ENCODE results near the gene STAC2.

DNA sequence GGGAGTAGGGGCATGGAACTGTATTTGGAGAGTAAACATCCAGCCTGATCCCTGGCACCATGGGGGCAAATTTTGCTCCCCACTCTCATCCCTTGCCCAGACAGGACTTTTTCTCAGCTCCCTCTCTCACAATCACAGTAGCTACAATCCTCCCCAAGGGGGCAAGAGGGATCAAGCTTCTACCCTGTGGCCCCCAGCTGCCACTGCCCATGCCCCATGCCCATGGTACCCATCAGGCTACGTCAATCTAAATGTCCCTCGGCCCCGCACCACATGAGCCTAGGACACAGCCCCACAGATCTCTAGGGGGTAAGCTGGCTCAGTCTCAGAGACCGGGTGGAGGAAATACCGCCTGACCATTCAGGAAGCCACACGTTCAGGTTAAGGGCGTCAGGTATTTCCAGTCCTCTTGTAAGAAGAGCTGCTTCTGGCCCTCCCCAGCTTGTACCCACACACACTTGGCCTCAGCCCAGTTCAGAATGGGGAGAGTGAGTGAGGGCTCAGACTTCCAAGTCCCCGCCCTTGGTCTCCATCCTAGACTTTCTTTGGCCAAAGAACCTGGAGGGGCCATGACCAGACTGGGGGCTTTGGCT is 30.1 kb downstream of the STAC2 start:
- TF ChIP-seq, protein P1, sequence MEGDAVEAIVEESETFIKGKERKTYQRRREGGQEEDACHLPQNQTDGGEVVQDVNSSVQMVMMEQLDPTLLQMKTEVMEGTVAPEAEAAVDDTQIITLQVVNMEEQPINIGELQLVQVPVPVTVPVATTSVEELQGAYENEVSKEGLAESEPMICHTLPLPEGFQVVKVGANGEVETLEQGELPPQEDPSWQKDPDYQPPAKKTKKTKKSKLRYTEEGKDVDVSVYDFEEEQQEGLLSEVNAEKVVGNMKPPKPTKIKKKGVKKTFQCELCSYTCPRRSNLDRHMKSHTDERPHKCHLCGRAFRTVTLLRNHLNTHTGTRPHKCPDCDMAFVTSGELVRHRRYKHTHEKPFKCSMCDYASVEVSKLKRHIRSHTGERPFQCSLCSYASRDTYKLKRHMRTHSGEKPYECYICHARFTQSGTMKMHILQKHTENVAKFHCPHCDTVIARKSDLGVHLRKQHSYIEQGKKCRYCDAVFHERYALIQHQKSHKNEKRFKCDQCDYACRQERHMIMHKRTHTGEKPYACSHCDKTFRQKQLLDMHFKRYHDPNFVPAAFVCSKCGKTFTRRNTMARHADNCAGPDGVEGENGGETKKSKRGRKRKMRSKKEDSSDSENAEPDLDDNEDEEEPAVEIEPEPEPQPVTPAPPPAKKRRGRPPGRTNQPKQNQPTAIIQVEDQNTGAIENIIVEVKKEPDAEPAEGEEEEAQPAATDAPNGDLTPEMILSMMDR (IDR thresholded peaks at IDR 0.05), result no peak
- TF ChIP-seq POLR2A (IDR thresholded peaks at IDR 0.05), result no peak

Data from Peyer's patch (tissue), 4 donors.